SKM-1 treated with dmso at 0.1 percent for 144 hours (cell line): ENCODE results near the gene ZFY.
A peak's percentile ranks its signal among the peaks of the same experiment; 100 is the strongest.

ENCODE experiments used
- DNase-seq: peaks from one replicate; lab custom pipeline; 2025; ENCODE audit not compliant: unreplicated experiment; lab: John Stamatoyannopoulos, UW

Gene ZFY

GRCh38 chrY:2934861-2935715, at the start of gene ZFY:
ZFY (plus strand) TSS chrY:2935381; CDS start chrY:2953937, 18,556 bp downstream.
- DNase-seq: peak; percentile 17

GRCh38 chrY:2885880-2886279, 49.3 kb upstream of the ZFY start:
- DNase-seq: no peak

- no peak for DNase-seq
Observed at GRCh38 chrY:2887386-2887785, 47.8 kb upstream of the ZFY start.

GRCh38 chrY:2887955-2888354, 47.2 kb upstream of the ZFY start:
- no peak for DNase-seq

- no peak for DNase-seq
Observed at GRCh38 chrY:2893471-2893870, 41.7 kb upstream of the ZFY start.

- no peak for DNase-seq
Observed at GRCh38 chrY:2896050-2896449, 39.1 kb upstream of the ZFY start.

GRCh38 chrY:2907356-2907755, 27.8 kb upstream of the ZFY start:
- DNase-seq: no peak

- peak; percentile 0 for DNase-seq
Observed at GRCh38 chrY:2913066-2913815, 21.9 kb upstream of the ZFY start.

- no peak for DNase-seq
Observed at GRCh38 chrY:2934078-2934477, 1.1 kb upstream of the ZFY start.

GRCh38 chrY:2935716-2936435, 695 bp downstream of the ZFY start:
- peak; percentile 58 for DNase-seq

GRCh38 chrY:2936436-2936750, 1.2 kb downstream of the ZFY start:
- no peak for DNase-seq

GRCh38 chrY:2937149-2937548, 2.0 kb downstream of the ZFY start:
- DNase-seq: no peak

- DNase-seq: no peak
Observed at GRCh38 chrY:2949590-2950252, 14.5 kb downstream of the ZFY start.

GRCh38 chrY:2950655-2951054, 15.5 kb downstream of the ZFY start:
- no peak for DNase-seq

GRCh38 chrY:2952912-2953311, 17.7 kb downstream of the ZFY start:
- DNase-seq: no peak

- no peak for DNase-seq
Observed at GRCh38 chrY:2954735-2955134, 19.6 kb downstream of the ZFY start.

GRCh38 chrY:2955561-2955960, 20.4 kb downstream of the ZFY start:
- DNase-seq: no peak

GRCh38 chrY:2962061-2962460, 26.9 kb downstream of the ZFY start:
- no peak for DNase-seq

- DNase-seq: no peak
Observed at GRCh38 chrY:2964814-2965213, 29.6 kb downstream of the ZFY start.

- no peak for DNase-seq
Observed at GRCh38 chrY:2965629-2966028, 30.4 kb downstream of the ZFY start.

GRCh38 chrY:2969561-2969960, 34.4 kb downstream of the ZFY start:
- no peak for DNase-seq
